Measurements from ENCODE around the gene SUGCT.
A peak's percentile ranks its signal among the peaks of the same experiment; 100 is the strongest.

Gene SUGCT

GRCh38 chr7:40694991-40695390 lies 560.2 kb downstream of the SUGCT start:
- no peaks in the 10 kb centered on the region for H3K27me3 Mint-ChIP-seq (ENCODE audit: low read depth, poor library complexity)
- no peak overlapping the region for H3K27ac Mint-ChIP-seq
- no peaks in the 10 kb centered on the region for H3K36me3 Mint-ChIP-seq (ENCODE audit: low read depth)
- DNase-seq, result no peak
- peaks cover 13% of the 10 kb centered on the region for H3K4me1 Mint-ChIP-seq
- TF ChIP-seq CTCF (IDR thresholded peaks at IDR 0.05), result no peak
- no peak overlapping the region for H3K4me3 Mint-ChIP-seq
- H3K9me3 Mint-ChIP-seq, result no peaks in the 10 kb centered on the region

- DNase-seq, result no peak
- no peak for TF ChIP-seq CTCF (IDR thresholded peaks at IDR 0.05)
- no peaks in the 10 kb centered on the region for H3K36me3 Mint-ChIP-seq (ENCODE audit: low read depth)
- no peak overlapping the region for H3K27ac Mint-ChIP-seq
- peaks cover 33% of the 10 kb centered on the region for H3K4me1 Mint-ChIP-seq
- H3K4me3 Mint-ChIP-seq, result no peak overlapping the region
- H3K9me3 Mint-ChIP-seq, result no peaks in the 10 kb centered on the region
- no peaks in the 10 kb centered on the region for H3K27me3 Mint-ChIP-seq (ENCODE audit: low read depth, poor library complexity)
These were observed 562.8 kb downstream of the SUGCT start for GRCh38 chr7:40697653-40698052.

- Mint-ChIP-seq H3K27me3 (ENCODE audit: low read depth, poor library complexity) (no peaks in the 10 kb centered on the region), H3K36me3 (ENCODE audit: low read depth) (no peaks in the 10 kb centered on the region), H3K27ac (no peak overlapping the region), H3K4me3 (no peak overlapping the region), H3K9me3 (no peaks in the 10 kb centered on the region), H3K4me1 (peaks cover 34% of the 10 kb centered on the region)
- DNase-seq, result no peak
- no peak for TF ChIP-seq CTCF (IDR thresholded peaks at IDR 0.05)
These were observed 563.6 kb downstream of the SUGCT start for GRCh38 chr7:40698214-40698920.

- no peak overlapping the region for H3K27ac Mint-ChIP-seq
- peaks cover 34% of the 10 kb centered on the region for H3K4me1 Mint-ChIP-seq
- no peaks in the 10 kb centered on the region for H3K9me3 Mint-ChIP-seq
- no peaks in the 10 kb centered on the region for H3K36me3 Mint-ChIP-seq (ENCODE audit: low read depth)
- no peaks in the 10 kb centered on the region for H3K27me3 Mint-ChIP-seq (ENCODE audit: low read depth, poor library complexity)
- no peak for DNase-seq
- no peak overlapping the region for H3K4me3 Mint-ChIP-seq
- no peak for TF ChIP-seq CTCF (IDR thresholded peaks at IDR 0.05)
These were observed 564.1 kb downstream of the SUGCT start for GRCh38 chr7:40698921-40699260.

GRCh38 chr7:40700653-40701421 lies 566.0 kb downstream of the SUGCT start:
- H3K36me3 Mint-ChIP-seq (ENCODE audit: low read depth), result no peaks in the 10 kb centered on the region
- peaks cover 34% of the 10 kb centered on the region for H3K4me1 Mint-ChIP-seq
- no peak for TF ChIP-seq CTCF (IDR thresholded peaks at IDR 0.05)
- H3K4me3 Mint-ChIP-seq, result no peak overlapping the region
- DNase-seq, result no peak
- peak overlapping the region; percentile 80 for H3K27ac Mint-ChIP-seq
- H3K9me3 Mint-ChIP-seq, result no peaks in the 10 kb centered on the region
- no peaks in the 10 kb centered on the region for H3K27me3 Mint-ChIP-seq (ENCODE audit: low read depth, poor library complexity)
